ENCODE results near the gene SEH1L. TPM values are rescaled to one million over a fixed set of nuclear protein-coding genes. Genes with fewer than 3 reads are reported as not detected.

SEH1L gene
- total and polyA plus RNA-seq, 10 of the 15 experiments (the other 5 are each of a cell fraction or from before 2014, with no cell fraction given) = 27.5 to 109 (median 52.8) TPM

DNA sequence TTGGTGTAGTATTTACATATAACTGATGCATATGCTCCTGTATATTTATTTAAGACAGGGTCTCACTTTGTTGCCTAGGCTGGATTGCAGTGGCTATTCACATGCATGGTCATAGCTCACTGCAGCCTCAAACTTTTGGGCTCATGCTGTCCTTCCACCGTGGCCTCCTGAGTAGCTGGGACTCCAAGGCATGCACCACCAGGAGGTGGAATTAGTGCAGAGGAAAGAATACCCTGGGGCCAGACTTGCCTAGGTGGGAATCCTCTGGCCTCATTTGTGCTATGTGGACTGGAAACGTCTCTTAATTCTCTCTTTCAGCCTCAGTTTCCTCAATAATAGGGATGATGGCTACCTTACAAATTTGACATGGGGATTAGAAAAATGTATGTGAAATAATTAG is 45.6 kb downstream of the SEH1L start:
- SMC1A ChIA-PET (ENCODE audit: uncharacterized antibody, unreplicated experiment) = interaction anchor here (1.0 kb wide), 1 partner anchor 20 kb away, joined by 3 read pairs; no protein-coding TSS in a partner anchor
- H4K20me1 ChIP-seq (ENCODE audit: control insufficient read depth, insufficient read depth) = no peaks in the 10 kb centered on the region

More for the DNA sequence above, 45.6 kb downstream of the SEH1L start:
- ATAC-seq (no peak), FAIRE-seq (no peak), DNase-seq (ENCODE audit: low read depth, low spot score) (no peak)
- TF ChIP-seq TBL1XR1 (IDR thresholded peaks at IDR 0.05; ENCODE audit: low read depth, low read length) = no peak
- no peak for TF ChIP-seq ESRRA (IDR thresholded peaks at IDR 0.05; ENCODE audit: low read length)
- no peak for TF ChIP-seq BMI1 (IDR thresholded peaks at IDR 0.05; ENCODE audit: borderline replicate concordance)
- TF ChIP-seq EZH2 (IDR thresholded peaks at IDR 0.05; ENCODE audit: borderline replicate concordance, control insufficient read depth, low read depth, low read length) = no peak
- TF ChIP-seq SUPT20H (IDR thresholded peaks at IDR 0.05; ENCODE audit: borderline replicate concordance, control insufficient read depth, low read depth, low read length) = no peak
- TF ChIP-seq HDAC2 (IDR thresholded peaks at IDR 0.05) = no peak
- TF ChIP-seq ZZZ3 (IDR thresholded peaks at IDR 0.05; ENCODE audit: control insufficient read depth, insufficient read length, low read depth) = no peak
- TF ChIP-seq IKZF2 (IDR thresholded peaks at IDR 0.05) = no peak
- no peak for TF ChIP-seq TAF1 (IDR thresholded peaks at IDR 0.05; ENCODE audit: borderline replicate concordance, low read depth, low read length)
- TF ChIP-seq, protein P1, sequence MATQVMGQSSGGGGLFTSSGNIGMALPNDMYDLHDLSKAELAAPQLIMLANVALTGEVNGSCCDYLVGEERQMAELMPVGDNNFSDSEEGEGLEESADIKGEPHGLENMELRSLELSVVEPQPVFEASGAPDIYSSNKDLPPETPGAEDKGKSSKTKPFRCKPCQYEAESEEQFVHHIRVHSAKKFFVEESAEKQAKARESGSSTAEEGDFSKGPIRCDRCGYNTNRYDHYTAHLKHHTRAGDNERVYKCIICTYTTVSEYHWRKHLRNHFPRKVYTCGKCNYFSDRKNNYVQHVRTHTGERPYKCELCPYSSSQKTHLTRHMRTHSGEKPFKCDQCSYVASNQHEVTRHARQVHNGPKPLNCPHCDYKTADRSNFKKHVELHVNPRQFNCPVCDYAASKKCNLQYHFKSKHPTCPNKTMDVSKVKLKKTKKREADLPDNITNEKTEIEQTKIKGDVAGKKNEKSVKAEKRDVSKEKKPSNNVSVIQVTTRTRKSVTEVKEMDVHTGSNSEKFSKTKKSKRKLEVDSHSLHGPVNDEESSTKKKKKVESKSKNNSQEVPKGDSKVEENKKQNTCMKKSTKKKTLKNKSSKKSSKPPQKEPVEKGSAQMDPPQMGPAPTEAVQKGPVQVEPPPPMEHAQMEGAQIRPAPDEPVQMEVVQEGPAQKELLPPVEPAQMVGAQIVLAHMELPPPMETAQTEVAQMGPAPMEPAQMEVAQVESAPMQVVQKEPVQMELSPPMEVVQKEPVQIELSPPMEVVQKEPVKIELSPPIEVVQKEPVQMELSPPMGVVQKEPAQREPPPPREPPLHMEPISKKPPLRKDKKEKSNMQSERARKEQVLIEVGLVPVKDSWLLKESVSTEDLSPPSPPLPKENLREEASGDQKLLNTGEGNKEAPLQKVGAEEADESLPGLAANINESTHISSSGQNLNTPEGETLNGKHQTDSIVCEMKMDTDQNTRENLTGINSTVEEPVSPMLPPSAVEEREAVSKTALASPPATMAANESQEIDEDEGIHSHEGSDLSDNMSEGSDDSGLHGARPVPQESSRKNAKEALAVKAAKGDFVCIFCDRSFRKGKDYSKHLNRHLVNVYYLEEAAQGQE (IDR thresholded peaks at IDR 0.05; ENCODE audit: low read depth, low read length) = no peak
- TF ChIP-seq HCFC1 (IDR thresholded peaks at IDR 0.05; ENCODE audit: low read length) = no peak
- RAD21 ChIA-PET (ENCODE audit: unreplicated experiment) = interaction anchor here (0.6 kb wide), 1 partner anchor 152 kb away, joined by 3 read pairs; no protein-coding TSS in a partner anchor
- 56% methylated on average over 2 of the region's 2 CpGs for WGBS (ENCODE audit: insufficient coverage, insufficient replicate concordance, low lambda C conversion rate, missing lambda C conversion rate)
- Histone ChIP-seq H3K36me3 (ENCODE audit: control insufficient read depth in 2 of 2, insufficient read depth in 2 of 2, low read length in 1 of 2) (peaks cover 0 to 3% of the 10 kb centered on the region in 2 experiments; a peak in 1 of 4 replicates), H3K4me2 (ENCODE audit: control insufficient read depth, insufficient read depth) (peak overlapping the region; percentile 89), H3K4me3 (peak overlapping the region; percentile 76), H3K79me2 (ENCODE audit: control insufficient read depth, insufficient read depth, low read length) (peaks cover 74% of the 10 kb centered on the region), H2AFZ (ENCODE audit: control insufficient read depth, low read depth, low read length) (no peak overlapping the region), H3K27ac (ENCODE audit: control insufficient read depth, insufficient read depth) (no peak overlapping the region), H3K9me3 (replicated peaks; ENCODE audit: control insufficient read depth, insufficient read depth, low read length) (no peaks in the 10 kb centered on the region; the same call in 2 of the 3 replicates), H3K27me3 (replicated peaks in 1 of 2; ENCODE audit: control insufficient read depth in 2 of 2, insufficient read depth in 2 of 2, low read length in 1 of 2) (no peaks in the 10 kb centered on the region), H3K4me1 (ENCODE audit: control insufficient read depth, insufficient read depth, low read length) (peaks cover 22% of the 10 kb centered on the region), H3K9ac (ENCODE audit: control insufficient read depth, insufficient read depth, low read length) (no peak overlapping the region)
- POLR2A ChIA-PET = no interaction called here
- intact Hi-C loops (cut with micrococcal nuclease; ENCODE audit: unreplicated experiment) = loop anchor here (5.0 to 10.0 kb wide), 4 partner anchors 111 to 741 kb away; partner anchors contain the start of gene PTPN2
- in situ Hi-C loops (cut with MboI) = no loop called here
- no TSS peak for BruUV-seq (replicated peaks)
- CTCF ChIA-PET = interaction anchor here (1.4 kb wide), 1 partner anchor 165 kb away, joined by 3 read pairs; no protein-coding TSS in a partner anchor
